A549 (cell line): ENCODE data around the gene DSTN. TPM values are rescaled to one million over a fixed set of nuclear protein-coding genes. Genes with fewer than 3 reads are reported as not detected.
A peak's percentile ranks its signal among the peaks of the same experiment; 100 is the strongest.

Source experiments
- ATAC-seq, 2 experiments: fragments of 200-7000 bp in 1 of 2; fragments of >200 bp in 1 of 2; cut with Nextera tagmentation in 1 of 2; cut with Tn5 transposase in 1 of 2; 3 replicates each; pipeline versions ENCODE4 v1.8.0 to v1.9.1; 2018 to 2020; ENCODE audit warnings: mild to moderate bottlenecking in 1 of 2, moderate library complexity in 1 of 2
- CTCF ChIA-PET: fragments of 300-600 bp; sonication (Branson Sonifier 250); formaldehyde crosslinking; extraction: SDS; loops from one replicate; lab custom pipeline; 2021; ENCODE audit warnings: antibody characterized with exemption, inconsistent platforms; lab: Yijun Ruan, JAX
- POLR2A ChIA-PET: fragments of 350-600 bp; formaldehyde crosslinking; extraction: SDS; loops from one replicate; lab custom pipeline; 2021; ENCODE audit warnings: antibody characterized with exemption, inconsistent platforms; lab: Yijun Ruan, JAX
- DNase-seq, 2 experiments: peaks; one replicate each; pipeline versions ENCODE4 v3.0.0 to v3.0.0-alpha.2; 2011 to 2016; ENCODE audit warnings: low read depth in 1 of 2, low spot score in 1 of 2
- FAIRE-seq: peaks from 2 replicates; lab custom pipeline; 2011; peaks lifted over from hg19 to GRCh38; lab: Jason Lieb, UNC
- H3K27ac ChIP-seq, 2 experiments: fragments of >200 bp; sonication (Bioruptor Twin); formaldehyde crosslinking; 3 replicates each; pipeline ENCODE4 v1.5.1; 2016 to 2017
- H3K4me1 ChIP-seq: fragments of >200 bp; sonication (Bioruptor Twin); formaldehyde crosslinking; 3 replicates; pipeline ENCODE4 v1.6.1; 2016
- H3K4me2 ChIP-seq: fragments of >200 bp; sonication (Bioruptor Twin); formaldehyde crosslinking; 3 replicates; pipeline ENCODE4 v1.6.1; 2016
- H3K4me3 ChIP-seq: fragments of >200 bp; sonication (Bioruptor Twin); formaldehyde crosslinking; 3 replicates; pipeline ENCODE4 v1.5.1; 2016
- H3K9me3 ChIP-seq: fragments of >200 bp; sonication (Bioruptor Twin); formaldehyde crosslinking; 3 replicates; pipeline ENCODE4 v1.6.1; 2016
- CBX2 ChIP-seq: fragments of 200-600 bp; sonication (generic); IDR thresholded peaks from 2 replicates; pipeline ENCODE4 v1.6.1; 2016; ENCODE audit warnings: low read depth, mild to moderate bottlenecking, borderline replicate concordance
- CHD2 ChIP-seq: fragments of 150-350 bp; IDR thresholded peaks from 2 replicates; pipeline ENCODE4 v1.6.1; 2014; ENCODE audit warnings: low read length; ENCODE audit not compliant: partially characterized antibody
- EHF ChIP-seq: fragments of 250-450 bp; sonication (Bioruptor Pico); IDR thresholded peaks from 2 replicates; pipeline ENCODE4 v1.5.0; 2020; ENCODE audit warnings: mild to moderate bottlenecking
- EHMT2 ChIP-seq: fragments of 200-600 bp; sonication (generic); IDR thresholded peaks from 2 replicates; pipeline ENCODE4 v1.6.1; 2016; ENCODE audit warnings: antibody characterized with exemption, low read depth, mild to moderate bottlenecking, moderate library complexity
- HDAC2 ChIP-seq: fragments of 200-600 bp; sonication (generic); IDR thresholded peaks from 2 replicates; pipeline ENCODE4 v1.6.1; 2016
- HOXB13 ChIP-seq: fragments of 250-450 bp; sonication (Bioruptor Pico); IDR thresholded peaks from 2 replicates; pipeline ENCODE4 v1.5.0; 2020; ENCODE audit warnings: low read depth, mild to moderate bottlenecking, moderate library complexity
- MAFK ChIP-seq: fragments of 450-650 bp; IDR thresholded peaks from 2 replicates; pipeline ENCODE4 v1.6.1; 2014; ENCODE audit not compliant: partially characterized antibody
- RAD21 ChIP-seq, 2 experiments: fragments of >200 bp in 1 of 2; sonication (Bioruptor Twin) in 1 of 2; formaldehyde crosslinking in 1 of 2; IDR thresholded peaks in 1 of 2; conservative IDR thresholded peaks in 1 of 2; 2 replicates in 1 of 2; 3 replicates in 1 of 2; pipeline ENCODE4 v1.6.1; 2012 to 2018; ENCODE audit warnings: inconsistent platforms in 1 of 2
- RARB ChIP-seq: fragments of 250-450 bp; sonication (Bioruptor Pico); IDR thresholded peaks from 2 replicates; pipeline ENCODE4 v1.8.0; 2021; ENCODE audit warnings: mild to moderate bottlenecking, moderate library complexity
- RCOR1 ChIP-seq: fragments of 150-350 bp; IDR thresholded peaks from 2 replicates; pipeline ENCODE4 v1.6.1; 2014; ENCODE audit warnings: antibody characterized with exemption, low read length, low read depth
- SMC3 ChIP-seq: fragments of >200 bp; sonication (Bioruptor Twin); formaldehyde crosslinking; IDR thresholded peaks from 3 replicates; pipeline ENCODE4 v1.6.1; 2018; ENCODE audit warnings: inconsistent platforms
- TFCP2L1 ChIP-seq: fragments of 250-450 bp; sonication (Bioruptor Pico); IDR thresholded peaks from 2 replicates; pipeline ENCODE4 v1.5.0; 2021; ENCODE audit warnings: mild to moderate bottlenecking
- ZC3H11A ChIP-seq: fragments of 450-650 bp; IDR thresholded peaks from 2 replicates; pipeline ENCODE4 v1.6.1; 2014; ENCODE audit warnings: antibody characterized with exemption, mild to moderate bottlenecking
- ZNF302 ChIP-seq: fragments of 250-450 bp; sonication (Bioruptor Pico); IDR thresholded peaks from 2 replicates; pipeline ENCODE4 v1.9.0; 2021; ENCODE audit warnings: inconsistent platforms, mild to moderate bottlenecking, moderate library complexity
- WGBS: methylation state at CpG from one replicate; pipeline ENCODE4 v1.1.6; 2017; ENCODE audit errors: missing lambda C conversion rate; 5-methylcytosine and 5-hydroxymethylcytosine counted together
- polyA plus RNA-seq, 4 experiments: library from polyadenylated mRNA; depleted of rRNA in 3 of 4; stranded (reverse); fragments of >200 nt; fragmentation: RNase III in 1 of 4; extraction: RNeasy Plus Mini Kit Qiagen cat#74134 plus additional on column Dnase treatment in 1 of 4; gene quantifications; 2 replicates in 3 of 4; 3 replicates in 1 of 4; pipeline ENCODE4 v1.2.3, GENCODE V29; 2011 to 2017
- TF ChIP-seq, protein P1 (sequence below): fragments of 450-650 bp; IDR thresholded peaks from 2 replicates; pipeline ENCODE4 v1.6.1; 2014; ENCODE audit warnings: antibody characterized with exemption
- TF ChIP-seq, protein P2 (sequence below): IDR thresholded peaks from 2 replicates; pipeline ENCODE4 v1.6.1; 2012; ENCODE audit warnings: low read depth, borderline replicate concordance
- TF ChIP-seq, protein P3 (sequence below): fragments of 200-600 bp; sonication (generic); IDR thresholded peaks from 2 replicates; pipeline ENCODE4 v1.6.1; 2016; ENCODE audit warnings: antibody characterized with exemption, mild to moderate bottlenecking, moderate library complexity
- TF ChIP-seq, protein P4 (sequence below): fragments of 250-450 bp; sonication (Bioruptor Pico); IDR thresholded peaks from 2 replicates; pipeline ENCODE4 v1.5.0; 2021; ENCODE audit warnings: mild to moderate bottlenecking, moderate library complexity, borderline replicate concordance

The DSTN gene
- polyA plus RNA-seq, 2 of the 4 experiments (the other 2 are of a cell fraction) = 544 to 1,131 TPM

DNA sequence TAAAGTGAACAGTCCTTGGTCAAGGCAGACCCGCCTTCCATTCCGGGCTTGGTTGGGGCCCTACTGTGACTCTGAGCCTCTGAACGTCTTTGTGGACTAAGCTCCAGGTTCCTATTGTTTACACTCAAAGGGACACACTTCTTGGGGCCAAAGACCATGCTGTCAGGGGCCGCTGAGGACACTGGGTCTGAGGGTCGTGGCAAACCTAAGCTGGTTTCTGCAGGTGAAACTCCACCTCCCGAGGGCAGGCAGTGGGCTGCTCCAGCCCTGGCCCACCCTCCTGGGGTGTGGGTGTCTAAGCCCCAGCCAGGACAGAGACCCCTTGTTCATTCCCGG, 43.1 kb downstream of the DSTN start:
- no peak overlapping the region for H3K4me3 ChIP-seq
- ChIA-PET CTCF (interaction anchor here (0.6 to 20.6 kb wide), 8 partner anchors 10 to 383 kb away, joined by 3 to 501 read pairs (median 56); partner anchors contain the start of genes BFSP1 and DSTN), POLR2A (interaction anchor here (0.9 kb wide), 1 partner anchor 82 kb away, joined by 5 read pairs; the partner anchor contains the start of gene BFSP1)
- FAIRE-seq = no peak
- no peak; a peak in 1 of 6 replicates for ATAC-seq
- H3K4me1 ChIP-seq = peaks cover 14% of the 10 kb centered on the region; the same call in 2 of the 3 replicates
- peak overlapping the region in 1 of 2 experiments; percentile 66; a peak in 2 of 6 replicates for H3K27ac ChIP-seq
- TF ChIP-seq RAD21 (conservative IDR thresholded peaks at IDR 0.05 in 1 of 2, IDR thresholded peaks at IDR 0.05 in 1 of 2) (no peak), ZC3H11A (no peak), MAFK (no peak), CHD2 (no peak), RARB (CRISPR knock-in tag) (no peak), TFCP2L1 (CRISPR knock-in tag) (no peak), EHF (CRISPR knock-in tag) (no peak), SMC3 (no peak), ZNF302 (CRISPR knock-in tag) (no peak), EHMT2 (no peak), HOXB13 (CRISPR knock-in tag) (no peak), CBX2 (no peak), RCOR1 (no peak)
- TF ChIP-seq, protein P1, sequence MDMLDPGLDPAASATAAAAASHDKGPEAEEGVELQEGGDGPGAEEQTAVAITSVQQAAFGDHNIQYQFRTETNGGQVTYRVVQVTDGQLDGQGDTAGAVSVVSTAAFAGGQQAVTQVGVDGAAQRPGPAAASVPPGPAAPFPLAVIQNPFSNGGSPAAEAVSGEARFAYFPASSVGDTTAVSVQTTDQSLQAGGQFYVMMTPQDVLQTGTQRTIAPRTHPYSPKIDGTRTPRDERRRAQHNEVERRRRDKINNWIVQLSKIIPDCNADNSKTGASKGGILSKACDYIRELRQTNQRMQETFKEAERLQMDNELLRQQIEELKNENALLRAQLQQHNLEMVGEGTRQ = no peak
- TF ChIP-seq, protein P2, sequence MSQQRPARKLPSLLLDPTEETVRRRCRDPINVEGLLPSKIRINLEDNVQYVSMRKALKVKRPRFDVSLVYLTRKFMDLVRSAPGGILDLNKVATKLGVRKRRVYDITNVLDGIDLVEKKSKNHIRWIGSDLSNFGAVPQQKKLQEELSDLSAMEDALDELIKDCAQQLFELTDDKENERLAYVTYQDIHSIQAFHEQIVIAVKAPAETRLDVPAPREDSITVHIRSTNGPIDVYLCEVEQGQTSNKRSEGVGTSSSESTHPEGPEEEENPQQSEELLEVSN = no peak
- TF ChIP-seq, protein P3, sequence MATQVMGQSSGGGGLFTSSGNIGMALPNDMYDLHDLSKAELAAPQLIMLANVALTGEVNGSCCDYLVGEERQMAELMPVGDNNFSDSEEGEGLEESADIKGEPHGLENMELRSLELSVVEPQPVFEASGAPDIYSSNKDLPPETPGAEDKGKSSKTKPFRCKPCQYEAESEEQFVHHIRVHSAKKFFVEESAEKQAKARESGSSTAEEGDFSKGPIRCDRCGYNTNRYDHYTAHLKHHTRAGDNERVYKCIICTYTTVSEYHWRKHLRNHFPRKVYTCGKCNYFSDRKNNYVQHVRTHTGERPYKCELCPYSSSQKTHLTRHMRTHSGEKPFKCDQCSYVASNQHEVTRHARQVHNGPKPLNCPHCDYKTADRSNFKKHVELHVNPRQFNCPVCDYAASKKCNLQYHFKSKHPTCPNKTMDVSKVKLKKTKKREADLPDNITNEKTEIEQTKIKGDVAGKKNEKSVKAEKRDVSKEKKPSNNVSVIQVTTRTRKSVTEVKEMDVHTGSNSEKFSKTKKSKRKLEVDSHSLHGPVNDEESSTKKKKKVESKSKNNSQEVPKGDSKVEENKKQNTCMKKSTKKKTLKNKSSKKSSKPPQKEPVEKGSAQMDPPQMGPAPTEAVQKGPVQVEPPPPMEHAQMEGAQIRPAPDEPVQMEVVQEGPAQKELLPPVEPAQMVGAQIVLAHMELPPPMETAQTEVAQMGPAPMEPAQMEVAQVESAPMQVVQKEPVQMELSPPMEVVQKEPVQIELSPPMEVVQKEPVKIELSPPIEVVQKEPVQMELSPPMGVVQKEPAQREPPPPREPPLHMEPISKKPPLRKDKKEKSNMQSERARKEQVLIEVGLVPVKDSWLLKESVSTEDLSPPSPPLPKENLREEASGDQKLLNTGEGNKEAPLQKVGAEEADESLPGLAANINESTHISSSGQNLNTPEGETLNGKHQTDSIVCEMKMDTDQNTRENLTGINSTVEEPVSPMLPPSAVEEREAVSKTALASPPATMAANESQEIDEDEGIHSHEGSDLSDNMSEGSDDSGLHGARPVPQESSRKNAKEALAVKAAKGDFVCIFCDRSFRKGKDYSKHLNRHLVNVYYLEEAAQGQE = no peak
- TF ChIP-seq, protein P4, sequence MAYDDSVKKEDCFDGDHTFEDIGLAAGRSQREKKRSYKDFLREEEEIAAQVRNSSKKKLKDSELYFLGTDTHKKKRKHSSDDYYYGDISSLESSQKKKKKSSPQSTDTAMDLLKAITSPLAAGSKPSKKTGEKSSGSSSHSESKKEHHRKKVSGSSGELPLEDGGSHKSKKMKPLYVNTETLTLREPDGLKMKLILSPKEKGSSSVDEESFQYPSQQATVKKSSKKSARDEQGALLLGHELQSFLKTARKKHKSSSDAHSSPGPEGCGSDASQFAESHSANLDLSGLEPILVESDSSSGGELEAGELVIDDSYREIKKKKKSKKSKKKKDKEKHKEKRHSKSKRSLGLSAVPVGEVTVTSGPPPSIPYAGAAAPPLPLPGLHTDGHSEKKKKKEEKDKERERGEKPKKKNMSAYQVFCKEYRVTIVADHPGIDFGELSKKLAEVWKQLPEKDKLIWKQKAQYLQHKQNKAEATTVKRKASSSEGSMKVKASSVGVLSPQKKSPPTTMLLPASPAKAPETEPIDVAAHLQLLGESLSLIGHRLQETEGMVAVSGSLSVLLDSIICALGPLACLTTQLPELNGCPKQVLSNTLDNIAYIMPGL = no peak
- H3K9me3 ChIP-seq = no peaks in the 10 kb centered on the region
- H3K4me2 ChIP-seq = no peak overlapping the region
- no peak for DNase-seq
- 86% methylated on average over 7 of the region's 7 CpGs for WGBS

DNA sequence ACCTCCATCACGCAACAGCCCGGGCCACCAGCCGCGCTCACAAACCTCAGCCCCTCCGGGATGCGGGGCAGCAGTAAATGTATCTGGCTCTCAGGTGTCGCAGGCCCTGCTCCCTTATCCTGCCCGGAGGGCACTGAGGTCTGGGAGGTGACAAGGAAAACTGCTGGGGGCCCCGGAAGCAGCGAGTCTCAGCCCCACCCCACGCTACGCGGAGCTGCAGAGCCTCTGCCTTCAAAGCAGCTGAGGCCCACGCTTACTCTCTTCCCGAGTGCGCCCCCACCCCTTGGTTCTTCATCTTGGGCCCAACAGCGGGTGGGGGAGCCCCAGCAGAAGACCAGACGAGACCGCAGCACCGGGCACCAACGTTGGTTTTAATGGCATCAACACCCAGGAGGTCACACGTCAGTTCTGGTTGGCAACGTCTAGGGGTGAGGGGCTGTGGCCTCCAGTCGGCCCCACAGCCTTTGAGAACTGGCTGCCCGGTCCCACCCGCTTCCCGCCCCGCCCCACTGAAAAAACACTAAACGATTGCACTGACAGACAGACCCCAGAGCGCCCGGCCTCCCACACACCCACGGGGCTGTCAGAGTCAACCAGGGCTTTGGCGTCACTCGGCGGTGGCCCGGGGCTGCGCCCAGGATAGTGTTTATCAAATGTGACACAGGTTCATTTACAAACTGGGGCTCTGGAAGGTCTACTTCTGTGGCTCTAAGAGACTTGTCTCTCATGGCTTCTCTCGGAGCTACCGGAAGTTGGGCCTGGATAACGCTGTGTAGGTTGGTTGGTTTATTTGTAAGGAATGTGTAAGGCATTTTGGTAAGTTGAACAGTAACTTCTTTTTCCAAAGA, 43.7 kb downstream of the DSTN start:
- ATAC-seq (no peak; a peak in 1 of 6 replicates), FAIRE-seq (no peak), DNase-seq (no peak)
- POLR2A ChIA-PET = interaction anchor here (0.9 kb wide), 1 partner anchor 82 kb away, joined by 5 read pairs; the partner anchor contains the start of gene BFSP1
- peaks cover 14% of the 10 kb centered on the region; the same call in 2 of the 3 replicates for H3K4me1 ChIP-seq
- no peak overlapping the region for H3K4me3 ChIP-seq
- WGBS = 89% methylated on average over 38 of the region's 40 CpGs
- no peak overlapping the region; a peak in 1 of 6 replicates for H3K27ac ChIP-seq
- no peak for TF ChIP-seq RCOR1
- TF ChIP-seq HDAC2 = no peak
- TF ChIP-seq ZNF302 (CRISPR knock-in tag) = no peak
- TF ChIP-seq, all 56 proteins: peak for 0
- no peaks in the 10 kb centered on the region for H3K9me3 ChIP-seq
- CTCF ChIA-PET = interaction anchor here (0.8 to 20.6 kb wide), 9 partner anchors 11 to 382 kb away, joined by 3 to 501 read pairs (median 5); partner anchors contain the start of genes BFSP1 and DSTN
- no peak overlapping the region for H3K4me2 ChIP-seq
